ENCODE results near the gene MROH8.
"Not testable (repeated sequence)": the region's sequence is repeated elsewhere in the genome, so short reads cannot be mapped to it uniquely, and the experiment has no call there.

DNA sequence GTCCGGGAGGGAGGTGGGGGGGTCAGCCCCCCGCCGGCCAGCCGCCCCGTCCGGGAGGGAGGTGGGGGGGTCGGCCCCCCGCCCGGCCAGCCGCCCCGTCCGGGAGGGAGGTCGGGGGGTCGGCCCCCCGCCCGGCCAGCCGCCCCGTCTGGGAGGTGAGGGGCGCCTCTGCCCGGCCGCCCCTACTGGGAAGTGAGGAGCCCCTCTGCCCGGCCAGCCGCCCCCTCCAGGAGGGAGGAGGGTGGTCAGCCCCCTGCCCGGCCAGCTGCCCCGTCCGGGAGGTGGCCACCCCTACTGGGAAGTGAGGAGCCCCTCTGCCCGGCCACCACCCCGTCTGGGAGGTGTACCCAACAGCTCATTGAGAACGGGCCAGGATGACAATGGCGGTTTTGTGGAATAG lies 53.1 kb downstream of the MROH8 start:
- TF ChIP-seq, protein P1, sequence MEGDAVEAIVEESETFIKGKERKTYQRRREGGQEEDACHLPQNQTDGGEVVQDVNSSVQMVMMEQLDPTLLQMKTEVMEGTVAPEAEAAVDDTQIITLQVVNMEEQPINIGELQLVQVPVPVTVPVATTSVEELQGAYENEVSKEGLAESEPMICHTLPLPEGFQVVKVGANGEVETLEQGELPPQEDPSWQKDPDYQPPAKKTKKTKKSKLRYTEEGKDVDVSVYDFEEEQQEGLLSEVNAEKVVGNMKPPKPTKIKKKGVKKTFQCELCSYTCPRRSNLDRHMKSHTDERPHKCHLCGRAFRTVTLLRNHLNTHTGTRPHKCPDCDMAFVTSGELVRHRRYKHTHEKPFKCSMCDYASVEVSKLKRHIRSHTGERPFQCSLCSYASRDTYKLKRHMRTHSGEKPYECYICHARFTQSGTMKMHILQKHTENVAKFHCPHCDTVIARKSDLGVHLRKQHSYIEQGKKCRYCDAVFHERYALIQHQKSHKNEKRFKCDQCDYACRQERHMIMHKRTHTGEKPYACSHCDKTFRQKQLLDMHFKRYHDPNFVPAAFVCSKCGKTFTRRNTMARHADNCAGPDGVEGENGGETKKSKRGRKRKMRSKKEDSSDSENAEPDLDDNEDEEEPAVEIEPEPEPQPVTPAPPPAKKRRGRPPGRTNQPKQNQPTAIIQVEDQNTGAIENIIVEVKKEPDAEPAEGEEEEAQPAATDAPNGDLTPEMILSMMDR (IDR thresholded peaks at IDR 0.05) = not testable (repeated sequence)
- TF ChIP-seq CREB1 (CRISPR knock-in tag; IDR thresholded peaks at IDR 0.05); MAX (CRISPR knock-in tag; IDR thresholded peaks at IDR 0.05); NR2C2 (CRISPR knock-in tag; IDR thresholded peaks at IDR 0.05); CREM (CRISPR knock-in tag; IDR thresholded peaks at IDR 0.05); KAT7 (CRISPR knock-in tag; IDR thresholded peaks at IDR 0.05; ENCODE audit: borderline replicate concordance); TP53 (CRISPR knock-in tag; IDR thresholded peaks at IDR 0.05); TCF7 (CRISPR knock-in tag; IDR thresholded peaks at IDR 0.05; ENCODE audit: low read depth); JUN (CRISPR knock-in tag; IDR thresholded peaks at IDR 0.05); FOXP1 (CRISPR knock-in tag; IDR thresholded peaks at IDR 0.05; ENCODE audit: borderline replicate concordance); NR1H2 (CRISPR knock-in tag; IDR thresholded peaks at IDR 0.05); ESRRA (CRISPR knock-in tag; IDR thresholded peaks at IDR 0.05; ENCODE audit: borderline replicate concordance): not testable (repeated sequence)
- TF ChIP-seq, protein P2, sequence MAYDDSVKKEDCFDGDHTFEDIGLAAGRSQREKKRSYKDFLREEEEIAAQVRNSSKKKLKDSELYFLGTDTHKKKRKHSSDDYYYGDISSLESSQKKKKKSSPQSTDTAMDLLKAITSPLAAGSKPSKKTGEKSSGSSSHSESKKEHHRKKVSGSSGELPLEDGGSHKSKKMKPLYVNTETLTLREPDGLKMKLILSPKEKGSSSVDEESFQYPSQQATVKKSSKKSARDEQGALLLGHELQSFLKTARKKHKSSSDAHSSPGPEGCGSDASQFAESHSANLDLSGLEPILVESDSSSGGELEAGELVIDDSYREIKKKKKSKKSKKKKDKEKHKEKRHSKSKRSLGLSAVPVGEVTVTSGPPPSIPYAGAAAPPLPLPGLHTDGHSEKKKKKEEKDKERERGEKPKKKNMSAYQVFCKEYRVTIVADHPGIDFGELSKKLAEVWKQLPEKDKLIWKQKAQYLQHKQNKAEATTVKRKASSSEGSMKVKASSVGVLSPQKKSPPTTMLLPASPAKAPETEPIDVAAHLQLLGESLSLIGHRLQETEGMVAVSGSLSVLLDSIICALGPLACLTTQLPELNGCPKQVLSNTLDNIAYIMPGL (CRISPR knock-in tag; IDR thresholded peaks at IDR 0.05) = not testable (repeated sequence)
